SIG-M5 treated with dmso at 0.1 percent for 504 hours (cell line): ENCODE data around the gene SSH2.

Experiments used
- DNase-seq: peaks from one replicate; lab custom pipeline; 2025; ENCODE audit not compliant: unreplicated experiment; lab: John Stamatoyannopoulos, UW

SSH2 gene

GRCh38 chr17:29844339-29845048, 85.5 kb downstream of the SSH2 start:
- DNase-seq = no peak

GRCh38 chr17:29840884-29841283, 89.1 kb downstream of the SSH2 start:
- DNase-seq = no peak

GRCh38 chr17:29839656-29840055, 90.4 kb downstream of the SSH2 start:
- no peak for DNase-seq

- no peak for DNase-seq
Measured at GRCh38 chr17:29838961-29839360, 91.1 kb downstream of the SSH2 start.

- DNase-seq = no peak
Measured at GRCh38 chr17:29837531-29837930, 92.5 kb downstream of the SSH2 start.

GRCh38 chr17:29836643-29837042, 93.4 kb downstream of the SSH2 start:
- peak; percentile 29 for DNase-seq

GRCh38 chr17:29835435-29836351, 94.3 kb downstream of the SSH2 start:
- DNase-seq = no peak

- DNase-seq = no peak
Measured at GRCh38 chr17:29833801-29834200, 96.2 kb downstream of the SSH2 start.

- DNase-seq = no peak
Measured at GRCh38 chr17:29828676-29829284, 101.2 kb downstream of the SSH2 start.

GRCh38 chr17:29827179-29827578, 102.8 kb downstream of the SSH2 start:
- no peak for DNase-seq

GRCh38 chr17:29826114-29826692, 103.8 kb downstream of the SSH2 start:
- DNase-seq = no peak

GRCh38 chr17:29825604-29826003, 104.4 kb downstream of the SSH2 start:
- DNase-seq = no peak

GRCh38 chr17:29821897-29822296, 108.1 kb downstream of the SSH2 start:
- no peak for DNase-seq

GRCh38 chr17:29820425-29820824, 109.6 kb downstream of the SSH2 start:
- DNase-seq = no peak

GRCh38 chr17:29807520-29808361, 122.3 kb downstream of the SSH2 start:
- DNase-seq = peak; percentile 67

- peak; percentile 21 for DNase-seq
Measured at GRCh38 chr17:29802246-29802645, 127.8 kb downstream of the SSH2 start.

GRCh38 chr17:29800457-29800856, 129.6 kb downstream of the SSH2 start:
- no peak for DNase-seq

- DNase-seq = no peak
Measured at GRCh38 chr17:29796652-29797051, 133.4 kb downstream of the SSH2 start.

- no peak for DNase-seq
Measured at GRCh38 chr17:29793501-29793900, 136.5 kb downstream of the SSH2 start.

GRCh38 chr17:29791336-29792080, 138.5 kb downstream of the SSH2 start:
- DNase-seq = peak; percentile 22
